HG03108 (cell line): ENCODE measurements around the gene CLCN1.

Experiments used
- ATAC-seq: cut with Tn5 transposase; IDR thresholded peaks from one replicate; pipeline ENCODE4 v1.9.1; 2021; ENCODE audit warnings: moderate library complexity; ENCODE audit not compliant: unreplicated experiment

CLCN1 gene

GRCh38 chr7:143362131-143363015 lies 46.5 kb downstream of the CLCN1 start, which contains the start of gene FAM131B:
FAM131B (minus strand) TSS chr7:143362713; CDS start chr7:143362603, 110 bp downstream.
- ATAC-seq: no peak

GRCh38 chr7:143363016-143363937 lies 47.4 kb downstream of the CLCN1 start:
- no peak for ATAC-seq

- ATAC-seq: no peak
Observed at GRCh38 chr7:143367972-143368371, 52.1 kb downstream of the CLCN1 start.

- no peak for ATAC-seq
Observed at GRCh38 chr7:143368387-143368786, 52.5 kb downstream of the CLCN1 start.

- ATAC-seq: no peak
Observed at GRCh38 chr7:143369678-143370651, 54.1 kb downstream of the CLCN1 start.

- no peak for ATAC-seq
Observed at GRCh38 chr7:143372070-143372469, 56.2 kb downstream of the CLCN1 start.

- no peak for ATAC-seq
Observed at GRCh38 chr7:143373255-143373794, 57.4 kb downstream of the CLCN1 start.

- no peak for ATAC-seq
Observed at GRCh38 chr7:143374561-143374960, 58.6 kb downstream of the CLCN1 start.

- no peak for ATAC-seq
Observed at GRCh38 chr7:143375298-143376034, 59.6 kb downstream of the CLCN1 start.

- ATAC-seq: no peak
Observed at GRCh38 chr7:143376396-143376795, 60.5 kb downstream of the CLCN1 start.

GRCh38 chr7:143379611-143380259 lies 63.8 kb downstream of the CLCN1 start:
- ATAC-seq: peak; percentile 2

GRCh38 chr7:143380260-143380645 lies 64.3 kb downstream of the CLCN1 start:
- ATAC-seq: peak; percentile 42

GRCh38 chr7:143380646-143381426 lies 64.9 kb downstream of the CLCN1 start, which contains the start of gene ZYX:
ZYX (plus strand) TSS chr7:143381345; CDS start chr7:143381572, 227 bp downstream.
- peak; percentile 73 for ATAC-seq

- peak; percentile 4 for ATAC-seq
Observed at GRCh38 chr7:143381427-143382125, 65.7 kb downstream of the CLCN1 start.

GRCh38 chr7:143382126-143382790 lies 66.3 kb downstream of the CLCN1 start:
- ATAC-seq: no peak

GRCh38 chr7:143382791-143383641 lies 67.1 kb downstream of the CLCN1 start:
- no peak for ATAC-seq
